ENCODE data around the gene SCFD2. TPM values are rescaled to one million over a fixed set of nuclear protein-coding genes. Genes with fewer than 3 reads are reported as not detected.

The SCFD2 gene
- total RNA-seq, 1 donor, result 73.8 TPM

- DNase-seq (ENCODE audit: low read depth in 2 of 3, low spot score in 2 of 3), result no peak
These were observed 397.2 kb downstream of the SCFD2 start for GRCh38 chr4:52968691-52969090.

GRCh38 chr4:52968241-52968640 lies 397.6 kb downstream of the SCFD2 start:
- no peak for DNase-seq (ENCODE audit: low read depth in 2 of 3, low spot score in 2 of 3)

GRCh38 chr4:52966781-52967180 lies 399.1 kb downstream of the SCFD2 start:
- DNase-seq (ENCODE audit: low read depth in 2 of 3, low spot score in 2 of 3), result no peak

GRCh38 chr4:52966172-52966571 lies 399.7 kb downstream of the SCFD2 start:
- no peak for DNase-seq (ENCODE audit: low read depth in 2 of 3, low spot score in 2 of 3)

- no peak for DNase-seq (ENCODE audit: low read depth in 2 of 3, low spot score in 2 of 3)
These were observed 401.2 kb downstream of the SCFD2 start for GRCh38 chr4:52964561-52965101.

GRCh38 chr4:52964011-52964410 lies 401.9 kb downstream of the SCFD2 start:
- no peak for DNase-seq (ENCODE audit: low read depth in 2 of 3, low spot score in 2 of 3)

- DNase-seq (ENCODE audit: low read depth in 2 of 3, low spot score in 2 of 3), result no peak
These were observed 403.1 kb downstream of the SCFD2 start for GRCh38 chr4:52962721-52963120.

- DNase-seq (ENCODE audit: low read depth in 2 of 3, low spot score in 2 of 3), result no peak
These were observed 404.0 kb downstream of the SCFD2 start for GRCh38 chr4:52961666-52962412.

- DNase-seq (ENCODE audit: low read depth in 2 of 3, low spot score in 2 of 3), result no peak
These were observed 406.3 kb downstream of the SCFD2 start for GRCh38 chr4:52959541-52959940.

GRCh38 chr4:52957835-52958631 lies 407.8 kb downstream of the SCFD2 start:
- no peak for DNase-seq (ENCODE audit: low read depth in 2 of 3, low spot score in 2 of 3)

GRCh38 chr4:52957220-52957686 lies 408.6 kb downstream of the SCFD2 start:
- DNase-seq (ENCODE audit: low read depth in 2 of 3, low spot score in 2 of 3), result no peak

- no peak for DNase-seq (ENCODE audit: low read depth in 2 of 3, low spot score in 2 of 3)
These were observed 409.2 kb downstream of the SCFD2 start for GRCh38 chr4:52956691-52957090.

GRCh38 chr4:52954560-52955170 lies 411.2 kb downstream of the SCFD2 start:
- no peak for DNase-seq (ENCODE audit: low read depth in 2 of 3, low spot score in 2 of 3)

GRCh38 chr4:52952540-52952939 lies 413.3 kb downstream of the SCFD2 start:
- DNase-seq (ENCODE audit: low read depth in 2 of 3, low spot score in 2 of 3), result no peak

- DNase-seq (ENCODE audit: low read depth in 2 of 3, low spot score in 2 of 3), result no peak
These were observed 414.8 kb downstream of the SCFD2 start for GRCh38 chr4:52951016-52951415.

- DNase-seq (ENCODE audit: low read depth in 2 of 3, low spot score in 2 of 3), result no peak
These were observed 415.6 kb downstream of the SCFD2 start for GRCh38 chr4:52950226-52950625.

GRCh38 chr4:52949336-52949735 lies 416.5 kb downstream of the SCFD2 start:
- no peak for DNase-seq (ENCODE audit: low read depth in 2 of 3, low spot score in 2 of 3)

- DNase-seq (ENCODE audit: low read depth in 2 of 3, low spot score in 2 of 3), result no peak
These were observed 417.8 kb downstream of the SCFD2 start for GRCh38 chr4:52948057-52948423.

GRCh38 chr4:52947401-52948056 lies 418.3 kb downstream of the SCFD2 start:
- no peak for DNase-seq (ENCODE audit: low read depth in 2 of 3, low spot score in 2 of 3)

- no peak for DNase-seq (ENCODE audit: low read depth in 2 of 3, low spot score in 2 of 3)
These were observed 419.0 kb downstream of the SCFD2 start for GRCh38 chr4:52946855-52947254.

- no peak for DNase-seq (ENCODE audit: low read depth in 2 of 3, low spot score in 2 of 3)
These were observed 419.9 kb downstream of the SCFD2 start for GRCh38 chr4:52945982-52946381.
